ENCODE measurements around the gene SMIM32. TPM values are rescaled to one million over a fixed set of nuclear protein-coding genes. Genes with fewer than 3 reads are reported as not detected.

The SMIM32 gene
- total and polyA plus RNA-seq, 2 of the 4 experiments (the other 2 are of a cell fraction), result not detected

DNA sequence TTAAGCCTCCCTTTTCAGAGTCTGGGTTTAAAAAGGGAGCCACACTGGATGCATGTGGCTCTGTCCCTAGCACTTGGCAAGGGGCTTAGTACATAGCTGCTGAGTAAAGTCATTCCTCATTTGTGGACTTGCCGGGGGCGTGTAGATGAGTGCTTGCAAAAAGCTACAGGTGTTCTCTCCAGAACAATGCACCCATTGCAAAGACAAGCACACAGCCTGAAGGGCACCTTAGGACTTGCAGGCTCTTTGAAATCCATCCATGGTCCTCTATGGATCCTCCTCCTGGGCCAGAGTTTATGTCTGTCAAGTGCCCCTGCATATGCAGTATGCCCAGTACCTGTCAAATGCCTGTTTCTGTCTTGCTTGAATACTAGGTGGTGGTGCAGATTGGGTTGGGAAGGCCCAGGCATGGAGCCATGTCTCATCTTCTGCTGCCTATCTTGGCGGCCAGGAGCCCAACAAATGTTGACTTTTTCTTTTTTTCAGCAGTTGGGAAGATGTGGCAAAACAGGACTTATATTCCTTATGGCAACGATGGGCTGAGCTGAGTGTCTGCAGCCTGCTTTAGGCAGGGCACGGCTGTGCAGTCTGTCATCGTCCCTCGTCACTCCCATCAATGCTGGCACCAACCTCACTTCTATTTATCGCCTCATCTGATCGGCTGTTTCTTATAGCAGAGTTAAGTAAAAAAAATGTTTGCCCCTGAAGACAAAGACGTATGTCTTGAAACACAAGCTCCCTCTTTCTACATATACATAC, 18.5 kb upstream of the SMIM32 start:
- Histone ChIP-seq H2AK9ac (replicated peaks; ENCODE audit: low read depth, low read length, poor library complexity) (no peak overlapping the region), H2AK5ac (ENCODE audit: low read depth, low read length) (no peak overlapping the region), H3K18ac (ENCODE audit: low read depth, low read length) (no peak overlapping the region), H2BK120ac (ENCODE audit: low read depth, low read length) (no peak overlapping the region), H3K27ac (ENCODE audit: insufficient read depth, low read length) (no peak overlapping the region), H3K4me1 (ENCODE audit: control insufficient read depth, insufficient read depth, low read length) (no peaks in the 10 kb centered on the region), H3K36me3 (ENCODE audit: control insufficient read depth, insufficient read depth, low read length) (no peaks in the 10 kb centered on the region), H3K56ac (ENCODE audit: extremely low read depth, insufficient read depth, low read length) (no peak overlapping the region), H4K8ac (ENCODE audit: low read depth in 2 of 2, low read length in 2 of 2) (no peak overlapping the region), H3K9me3 (ENCODE audit: control insufficient read depth, insufficient read depth, low read length) (no peaks in the 10 kb centered on the region), H3K23ac (ENCODE audit: low read depth, low read length) (no peak overlapping the region), H3K9me1 (ENCODE audit: insufficient read depth, low read length) (no peaks in the 10 kb centered on the region), H3K4ac (ENCODE audit: low read depth, low read length) (no peak overlapping the region), H2BK20ac (ENCODE audit: low read depth, low read length) (no peak overlapping the region), H3K27me3 (ENCODE audit: control insufficient read depth, insufficient read depth, low read length) (peaks cover 35% of the 10 kb centered on the region), H2BK15ac (ENCODE audit: low read depth, low read length) (no peak overlapping the region), H3K4me2 (ENCODE audit: low read depth, low read length) (no peak overlapping the region), H2AFZ (replicated peaks; ENCODE audit: low read length, poor library complexity) (no peak overlapping the region), H3K4me3 (ENCODE audit: insufficient read depth, low read depth, low read length) (no peak overlapping the region), H4K5ac (ENCODE audit: low read depth, low read length) (no peak overlapping the region), H4K20me1 (ENCODE audit: insufficient read depth, low read length) (peaks cover 3% of the 10 kb centered on the region; the same call in 1 of the 2 replicates), H4K91ac (ENCODE audit: insufficient read depth, low read depth, low read length) (no peak overlapping the region), H3K79me1 (ENCODE audit: low read depth in 1 of 2, low read length in 2 of 2) (no peaks in the 10 kb centered on the region), H2BK5ac (ENCODE audit: low read depth, low read length, poor library complexity, severe bottlenecking) (no peak overlapping the region), H3K14ac (replicated peaks; ENCODE audit: low read depth, low read length) (no peak overlapping the region), H3K9ac (ENCODE audit: low read depth, low read length) (no peak overlapping the region)
- TF ChIP-seq NFE2L2 (IDR thresholded peaks at IDR 0.05; ENCODE audit: low read depth, low read length) (no peak), CHD1 (IDR thresholded peaks at IDR 0.05; ENCODE audit: low read depth, low read length) (no peak), FOS (IDR thresholded peaks at IDR 0.05; ENCODE audit: low read depth, low read length) (no peak), MAFK (IDR thresholded peaks at IDR 0.05; ENCODE audit: low read depth, low read length) (no peak), BHLHE40 (IDR thresholded peaks at IDR 0.05; ENCODE audit: low read depth, low read length) (no peak), RAD21 (IDR thresholded peaks at IDR 0.05; ENCODE audit: low read length) (no peak), CEBPB (IDR thresholded peaks at IDR 0.05; ENCODE audit: low read depth, low read length) (no peak), SMC3 (IDR thresholded peaks at IDR 0.05; ENCODE audit: low read depth, low read length) (no peak), MXI1 (IDR thresholded peaks at IDR 0.05; ENCODE audit: borderline replicate concordance, low read depth, low read length) (no peak)
- TF ChIP-seq, protein P1, sequence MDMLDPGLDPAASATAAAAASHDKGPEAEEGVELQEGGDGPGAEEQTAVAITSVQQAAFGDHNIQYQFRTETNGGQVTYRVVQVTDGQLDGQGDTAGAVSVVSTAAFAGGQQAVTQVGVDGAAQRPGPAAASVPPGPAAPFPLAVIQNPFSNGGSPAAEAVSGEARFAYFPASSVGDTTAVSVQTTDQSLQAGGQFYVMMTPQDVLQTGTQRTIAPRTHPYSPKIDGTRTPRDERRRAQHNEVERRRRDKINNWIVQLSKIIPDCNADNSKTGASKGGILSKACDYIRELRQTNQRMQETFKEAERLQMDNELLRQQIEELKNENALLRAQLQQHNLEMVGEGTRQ (IDR thresholded peaks at IDR 0.05; ENCODE audit: low read depth, low read length), result no peak
- intact Hi-C loops (cut with micrococcal nuclease), result loop anchor here (1.0 to 10.0 kb wide), 3 partner anchors 129 to 647 kb away; no protein-coding TSS in a partner anchor
- ChIA-PET CTCF (interaction anchor here (0.8 to 1.4 kb wide), 5 partner anchors 16 to 329 kb away, joined by 3 to 4 read pairs (median 3); no protein-coding TSS in a partner anchor), POLR2A (ENCODE audit: unreplicated experiment) (no interaction called here)
- no TSS peak for BruUV-seq (replicated peaks)
- in situ Hi-C loops (cut with MboI; ENCODE audit: low sequenced_read_pairs), result loop anchor here (5.0 to 25.0 kb wide), 2 partner anchors 324 to 649 kb away; no protein-coding TSS in a partner anchor
- 51% methylated on average over 4 of the region's 10 CpGs; no CpG with 5 or more reads in 1 of the 2 experiments for WGBS, 2 experiments (ENCODE audit: extremely low coverage in 2 of 2, insufficient read length in 1 of 2)
- ATAC-seq (ENCODE audit: low read depth) (no peak), DNase-seq (no peak)
- dilution Hi-C loops (cut with HindIII; ENCODE audit: low sequenced_read_pairs, unreplicated experiment), result no loop called here

Data from IMR-90 (cell line).